Uterus (tissue), 4 donors: ENCODE results near the gene IRGM. TPM values are rescaled to one million over a fixed set of nuclear protein-coding genes. Genes with fewer than 3 reads are reported as not detected.
"Not testable (repeated sequence)": the region's sequence is repeated elsewhere in the genome, so short reads cannot be mapped to it uniquely, and the experiment has no call there.

Experiments
- DNase-seq, 2 donors: peaks; one replicate each; pipeline ENCODE4 v3.0.0-alpha.2; 2019 to 2020
- H3K27ac ChIP-seq, 2 donors: fragments of 200-600 bp; sonication (generic); 1 replicate in 1 of 2; 2 replicates in 1 of 2; pipeline ENCODE4 v1.5.1; 2016 to 2018
- H3K27me3 ChIP-seq, 2 donors: fragments of 200-600 bp; sonication (generic); one replicate each; pipeline ENCODE4 v1.5.1; 2018 to 2019; ENCODE audit warnings: control low read depth in 1 of 2
- H3K36me3 ChIP-seq, 2 donors: fragments of 200-600 bp; sonication (generic); one replicate each; pipeline ENCODE4 v1.5.1; 2019; ENCODE audit warnings: control low read depth in 1 of 2
- H3K4me1 ChIP-seq, 2 donors: fragments of 200-600 bp; sonication (generic); one replicate each; pipeline ENCODE4 v1.5.1; 2018 to 2019; ENCODE audit warnings: control low read depth in 1 of 2
- H3K4me3 ChIP-seq, 2 donors: fragments of 200-600 bp; sonication (generic); 1 replicate in 1 of 2; 2 replicates in 1 of 2; pipeline ENCODE4 v1.5.1; 2018 to 2019; ENCODE audit warnings: mild to moderate bottlenecking in 1 of 2
- H3K9me3 ChIP-seq, 2 donors: fragments of 200-600 bp; sonication (generic); one replicate each; pipeline ENCODE4 v1.5.1; 2019; ENCODE audit warnings: control low read depth in 1 of 2
- CTCF ChIP-seq, 4 experiments: fragments of 200-600 bp in 2 of 4; fragments of 450-650 bp in 2 of 4; sonication (generic) in 2 of 4; IDR thresholded peaks; one replicate each; pipeline ENCODE4 v1.5.1; 2016 to 2019; ENCODE audit warnings: antibody characterized with exemption in 4 of 4, mild to moderate bottlenecking in 2 of 4, moderate library complexity in 1 of 4
- POLR2A ChIP-seq, 2 donors: fragments of 450-650 bp; IDR thresholded peaks; one replicate each; pipeline ENCODE4 v1.6.1; 2016; ENCODE audit warnings: antibody characterized with exemption in 2 of 2, mild to moderate bottlenecking in 1 of 2, moderate library complexity in 1 of 2
- intact Hi-C: fragments of 100-400 bp; cut with DNase I; formaldehyde crosslinking; loops from one replicate; pipeline ENCODE4 v1.15.1; 2023; ENCODE audit warnings: low total_unique reads
- total RNA-seq, 4 donors: library from RNA; depleted of rRNA in 3 of 4; stranded (reverse); fragments of >200 nt in 3 of 4; gene quantifications; one replicate each; pipeline versions ENCODE4 v1.1.0 to v1.2.4, GENCODE V29; 2014 to 2023
- donor health status: DM: yes; HTN: yes; CAD: no.

Gene IRGM, protein sequence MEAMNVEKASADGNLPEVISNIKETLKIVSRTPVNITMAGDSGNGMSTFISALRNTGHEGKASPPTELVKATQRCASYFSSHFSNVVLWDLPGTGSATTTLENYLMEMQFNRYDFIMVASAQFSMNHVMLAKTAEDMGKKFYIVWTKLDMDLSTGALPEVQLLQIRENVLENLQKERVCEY
- under 1 TPM in 1 of 4 donors, not detected in 3; 0.48 TPM for total RNA-seq

DNA sequence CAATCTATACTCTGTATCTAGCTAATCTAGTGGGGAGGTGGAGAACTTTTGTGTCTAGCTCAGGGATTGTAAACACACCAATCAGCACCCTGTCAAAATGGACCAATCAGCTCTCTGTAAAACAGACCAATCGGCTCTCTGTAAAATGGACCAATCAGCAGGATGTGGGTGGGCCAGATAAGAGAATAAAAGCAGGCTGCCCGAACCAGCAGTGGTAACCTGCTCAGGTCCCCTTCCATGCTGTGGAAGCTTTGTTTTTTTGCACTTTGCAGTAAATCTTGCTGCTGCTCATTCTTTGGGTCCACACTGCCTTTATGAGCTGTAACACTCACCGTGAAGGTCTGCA lies at the start of gene IRGM:
TSS of gene IRGM (plus strand) at position 214 of the 346 bp plus-strand sequence. CDS start 1,603 bp downstream, outside the sequence.
- H3K36me3 ChIP-seq, DNase-seq, H3K9me3 ChIP-seq, H3K27me3 ChIP-seq, H3K27ac ChIP-seq, H3K4me1 ChIP-seq, H3K4me3 ChIP-seq, intact Hi-C loops: not testable (repeated sequence)

DNA sequence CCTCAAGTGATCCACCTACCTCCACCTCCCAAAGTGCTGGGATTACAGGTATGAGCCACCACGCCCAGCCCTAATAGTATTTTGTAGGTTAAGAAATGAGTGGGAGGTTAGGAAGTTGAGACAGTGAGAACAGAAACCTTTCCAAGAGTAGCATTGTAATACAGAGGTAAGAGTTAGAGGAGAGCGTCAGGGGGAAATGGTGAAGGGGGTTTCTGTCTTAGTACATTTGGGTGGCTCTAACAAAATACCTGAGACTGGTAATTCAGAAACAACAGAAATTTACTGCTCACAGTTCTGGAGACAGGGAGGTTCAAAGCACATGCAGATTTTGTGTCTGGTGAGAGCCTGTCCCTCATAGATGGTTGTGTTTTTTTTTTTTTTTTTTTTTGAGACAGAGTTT lies 48.9 kb upstream of the IRGM start:
- H3K36me3 ChIP-seq, result no peaks in the 10 kb centered on the region
- intact Hi-C loops, result no loop called here
- no peaks in the 10 kb centered on the region for H3K27me3 ChIP-seq
- no peak overlapping the region for H3K4me3 ChIP-seq
- no peak for TF ChIP-seq POLR2A (IDR thresholded peaks at IDR 0.05)
- no peak for TF ChIP-seq CTCF (IDR thresholded peaks at IDR 0.05)
- no peak overlapping the region for H3K27ac ChIP-seq
- DNase-seq, result no peak
- no peaks in the 10 kb centered on the region for H3K4me1 ChIP-seq
- H3K9me3 ChIP-seq, result no peaks in the 10 kb centered on the region

DNA sequence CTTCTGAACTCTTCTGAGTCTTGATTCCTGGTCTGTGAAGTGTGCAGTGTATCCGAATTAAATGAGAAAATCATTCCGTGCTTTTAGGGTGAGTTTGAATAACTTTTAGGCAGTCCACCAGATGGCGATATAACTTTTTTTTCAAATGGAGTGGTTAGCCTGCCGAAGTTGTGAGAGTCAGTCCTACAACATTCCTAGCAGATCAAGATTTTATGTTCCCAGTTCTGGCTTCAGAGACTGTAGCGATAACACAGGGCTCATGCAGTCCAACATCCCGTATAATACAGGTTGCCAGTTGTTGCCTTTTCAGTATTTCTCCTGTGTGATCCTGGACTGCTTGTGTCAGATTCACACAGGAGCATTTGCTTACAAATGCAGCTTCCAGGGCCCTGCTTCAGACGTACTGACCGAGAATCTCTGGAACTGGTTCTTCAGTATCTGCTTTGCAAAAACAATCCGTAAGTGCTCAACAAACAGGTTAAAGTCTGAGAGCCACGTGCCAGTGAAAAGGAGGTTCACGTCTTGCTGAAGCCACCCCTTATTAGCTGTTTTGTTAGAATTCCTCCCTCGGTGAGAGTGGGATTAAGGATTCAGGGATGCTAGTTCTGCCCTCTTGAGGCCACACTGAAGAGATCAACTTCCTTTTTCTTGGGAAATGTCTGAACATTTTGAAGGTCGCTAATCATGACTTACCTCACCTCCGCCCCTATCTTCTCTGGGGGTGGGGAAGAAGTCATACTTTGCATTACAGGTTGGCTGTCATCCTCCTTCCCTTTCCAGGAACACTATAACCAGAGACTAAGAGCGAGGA lies 45.0 kb upstream of the IRGM start:
- Histone ChIP-seq H3K4me1 (no peaks in the 10 kb centered on the region), H3K27ac (peak overlapping the region; percentile 54 to 71), H3K36me3 (no peaks in the 10 kb centered on the region), H3K9me3 (no peaks in the 10 kb centered on the region), H3K27me3 (no peaks in the 10 kb centered on the region), H3K4me3 (peak overlapping the region; percentile 17 to 21)
- TF ChIP-seq POLR2A (IDR thresholded peaks at IDR 0.05) (no peak), CTCF (IDR thresholded peaks at IDR 0.05) (peak in 3 of 4 experiments; percentile 43 to 61 (median 60))
- intact Hi-C loops, result no loop called here
- DNase-seq, result no peak

DNA sequence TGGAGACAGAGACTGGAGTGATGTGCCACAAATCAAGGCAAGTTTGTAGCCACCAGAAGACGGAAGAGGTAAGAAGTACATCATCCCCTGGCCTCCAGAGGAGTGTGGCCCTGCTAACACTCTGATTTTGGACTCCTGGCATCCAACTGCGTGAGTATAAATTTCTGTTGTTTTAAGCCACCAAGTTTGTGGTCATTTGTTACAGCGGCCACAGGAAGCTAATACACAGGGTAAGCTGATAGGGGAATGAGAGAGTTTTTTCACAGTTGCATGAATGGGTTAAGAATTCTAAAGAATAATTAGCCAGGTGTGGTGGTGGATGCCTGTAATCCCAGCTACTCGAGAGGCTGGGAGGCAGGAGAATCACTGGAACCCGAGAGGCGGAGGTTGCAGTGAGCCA lies 41.9 kb upstream of the IRGM start:
- DNase-seq, result no peak
- H3K4me3 ChIP-seq, result no peak overlapping the region
- intact Hi-C loops, result no loop called here
- H3K27me3 ChIP-seq, result no peaks in the 10 kb centered on the region
- no peak overlapping the region for H3K27ac ChIP-seq
- H3K9me3 ChIP-seq, result no peaks in the 10 kb centered on the region
- H3K36me3 ChIP-seq, result no peaks in the 10 kb centered on the region
- no peaks in the 10 kb centered on the region for H3K4me1 ChIP-seq
- TF ChIP-seq CTCF (IDR thresholded peaks at IDR 0.05), result no peak
- TF ChIP-seq POLR2A (IDR thresholded peaks at IDR 0.05), result no peak

GRCh38 chr5:150809363-150809762 lies 37.0 kb upstream of the IRGM start:
- no peak for TF ChIP-seq CTCF (IDR thresholded peaks at IDR 0.05)
- TF ChIP-seq POLR2A (IDR thresholded peaks at IDR 0.05), result no peak
- H3K27me3 ChIP-seq, result no peaks in the 10 kb centered on the region
- DNase-seq, result no peak
- H3K4me1 ChIP-seq, result no peaks in the 10 kb centered on the region
- H3K27ac ChIP-seq, result no peak overlapping the region
- no peaks in the 10 kb centered on the region for H3K9me3 ChIP-seq
- intact Hi-C loops, result no loop called here
- H3K4me3 ChIP-seq, result no peak overlapping the region
- H3K36me3 ChIP-seq, result no peaks in the 10 kb centered on the region
